K562 (cell line): ENCODE data around the gene ACTL6A. TPM values are rescaled to one million over a fixed set of nuclear protein-coding genes. Genes with fewer than 3 reads are reported as not detected.
A peak's percentile ranks its signal among the peaks of the same experiment; 100 is the strongest.

Experiments
- ATF1 ChIP-seq, 2 experiments: fragments of 450-650 bp in 1 of 2; IDR thresholded peaks; 2 replicates each; pipeline ENCODE4 v1.6.1; 2016; ENCODE audit warnings: missing compliant biosample characterization in 1 of 2, missing genetic modification characterization in 1 of 2
- BRCA1 ChIP-seq, 2 experiments: fragments of 450-650 bp in 1 of 2; sonication (generic) in 1 of 2; formaldehyde crosslinking in 1 of 2; IDR thresholded peaks; 2 replicates each; pipeline versions ENCODE4 v1.5.0 to v1.6.1; 2017 to 2020; ENCODE audit warnings: mild to moderate bottlenecking in 1 of 2, missing genetic modification reagents in 1 of 2
- CCNT2 ChIP-seq: IDR thresholded peaks from 2 replicates; pipeline ENCODE4 v1.6.1; 2011; ENCODE audit warnings: borderline replicate concordance, low read depth, mild to moderate bottlenecking, moderate library complexity, mixed read lengths, low read length; ENCODE audit not compliant: insufficient read length; ENCODE audit errors: extremely low read depth
- DDX20 ChIP-seq: fragments of 450-650 bp; IDR thresholded peaks from 2 replicates; pipeline ENCODE4 v1.6.1; 2016; ENCODE audit warnings: missing genetic modification characterization, low read depth, mild to moderate bottlenecking, missing compliant biosample characterization, moderate library complexity
- FOXJ2 ChIP-seq: fragments of 200-800 bp; sonication (Bioruptor generic); IDR thresholded peaks from 2 replicates; pipeline ENCODE4 v1.6.1; 2016; ENCODE audit warnings: missing genetic modification characterization, missing compliant biosample characterization
- GATAD2A ChIP-seq: fragments of 450-650 bp; IDR thresholded peaks from 2 replicates; pipeline ENCODE4 v1.6.1; 2017
- HDGF ChIP-seq: fragments of 450-650 bp; IDR thresholded peaks from 2 replicates; pipeline ENCODE4 v1.6.1; 2016
- MCM3 ChIP-seq: fragments of 450-650 bp; IDR thresholded peaks from 2 replicates; pipeline ENCODE4 v1.6.1; 2016
- MED1 ChIP-seq: sonication (generic); formaldehyde crosslinking; IDR thresholded peaks from 2 replicates; pipeline ENCODE4 v1.8.1; 2023; ENCODE audit warnings: missing genetic modification reagents, borderline replicate concordance
- MEF2A ChIP-seq: IDR thresholded peaks from 2 replicates; pipeline ENCODE4 v1.6.1; 2011; ENCODE audit warnings: low read depth, mild to moderate bottlenecking, low read length, moderate library complexity; ENCODE audit not compliant: control insufficient read depth
- MYBL2 ChIP-seq, 2 experiments: fragments of 450-650 bp in 1 of 2; sonication (generic) in 1 of 2; formaldehyde crosslinking in 1 of 2; IDR thresholded peaks; 2 replicates each; pipeline versions ENCODE4 v1.6.1 to v1.8.1; 2017 to 2022; ENCODE audit warnings: borderline replicate concordance in 1 of 2, inconsistent platforms in 1 of 2, low read depth in 1 of 2, mild to moderate bottlenecking in 1 of 2, missing genetic modification reagents in 1 of 2, moderate library complexity in 1 of 2
- POLR3G ChIP-seq: IDR thresholded peaks from 2 replicates; pipeline ENCODE4 v1.6.1; 2011; ENCODE audit not compliant: insufficient read length, insufficient replicate concordance; ENCODE audit errors: extremely low read depth
- POU5F1 ChIP-seq: fragments of 150-350 bp; IDR thresholded peaks from 2 replicates; pipeline ENCODE4 v1.6.1; 2014; ENCODE audit warnings: borderline replicate concordance, low read length, low read depth, mild to moderate bottlenecking; ENCODE audit not compliant: partially characterized antibody
- RAD21 ChIP-seq, 2 experiments: fragments of 250-450 bp in 1 of 2; fragments of 450-650 bp in 1 of 2; sonication (Bioruptor Pico) in 1 of 2; formaldehyde crosslinking in 1 of 2; IDR thresholded peaks in 1 of 2; conservative IDR thresholded peaks in 1 of 2; 2 replicates each; pipeline versions ENCODE4 v1.4.0 to v1.8.0; 2020 to 2022; ENCODE audit warnings: mild to moderate bottlenecking in 2 of 2, moderate library complexity in 1 of 2
- SIN3A ChIP-seq, 2 experiments: fragments of 150-350 bp in 1 of 2; IDR thresholded peaks; 2 replicates each; pipeline ENCODE4 v1.6.1; 2011 to 2016; ENCODE audit warnings: borderline replicate concordance in 2 of 2, low read depth in 2 of 2, low read length in 2 of 2, mild to moderate bottlenecking in 2 of 2, moderate library complexity in 2 of 2; ENCODE audit not compliant: control insufficient read depth in 1 of 2
- SRSF1 ChIP-seq: fragments of 200-400 bp; formaldehyde crosslinking; IDR thresholded peaks from 2 replicates; pipeline ENCODE4 v1.6.1; 2017; ENCODE audit warnings: mild to moderate bottlenecking, low read depth, low read length, moderate library complexity
- ZFPM2 ChIP-seq: fragments of 250-450 bp; sonication (Bioruptor Pico); IDR thresholded peaks from 2 replicates; pipeline ENCODE4 v1.5.1; 2022; ENCODE audit warnings: mild to moderate bottlenecking
- ZKSCAN3 ChIP-seq: fragments of 250-450 bp; sonication (Bioruptor Pico); IDR thresholded peaks from 2 replicates; pipeline ENCODE4 v1.4.0; 2020
- ZNF140 ChIP-seq: fragments of 250-450 bp; sonication (Bioruptor Pico); IDR thresholded peaks from 2 replicates; pipeline ENCODE4 v1.8.0; 2021; ENCODE audit warnings: moderate library complexity, mild to moderate bottlenecking, inconsistent platforms
- ZNF175 ChIP-seq: fragments of 200-800 bp; sonication (Bioruptor generic); IDR thresholded peaks from 2 replicates; pipeline ENCODE4 v1.6.1; 2016; ENCODE audit warnings: low read depth, mild to moderate bottlenecking, missing genetic modification characterization, missing compliant biosample characterization
- ZNF324 ChIP-seq: fragments of 250-450 bp; sonication (Bioruptor Pico); IDR thresholded peaks from 2 replicates; pipeline ENCODE4 v1.4.0; 2020; ENCODE audit warnings: mild to moderate bottlenecking
- ZSCAN32 ChIP-seq: fragments of 450-650 bp; formaldehyde crosslinking; IDR thresholded peaks from 2 replicates; pipeline ENCODE4 v1.4.0; 2020; ENCODE audit warnings: mild to moderate bottlenecking, moderate library complexity
- polyA plus RNA-seq, 8 experiments: library from polyadenylated mRNA; depleted of rRNA in 4 of 8; stranded (reverse) in 5 of 8; unstranded in 3 of 8; fragments of >200 nt; fragmentation: Nextera tagmentation in 2 of 8; fragmentation: Illumina TruSeq in 1 of 8; extraction: Ambion mirVana in 2 of 8; extraction: Trizol in 1 of 8; gene quantifications; 2 replicates each; pipeline versions ENCODE4 v1.2.1 to v1.2.3, GENCODE V29; 2011 to 2014; ENCODE audit warnings: inconsistent platforms in 1 of 8, missing spikeins in 1 of 8
- total RNA-seq, 7 experiments: library from RNA; depleted of rRNA in 6 of 7; stranded (reverse); fragments of >200 nt in 6 of 7; fragmentation: Illumina TruSeq in 2 of 7; extraction: Trizol in 2 of 7; gene quantifications; 2 replicates each; pipeline versions ENCODE4 v1.2.1 to v1.2.3, GENCODE V29; 2011 to 2021; ENCODE audit warnings: low replicate concordance in 1 of 7
- TF ChIP-seq, protein P1 (sequence below): fragments of 250-450 bp; sonication (Bioruptor Pico); IDR thresholded peaks from 2 replicates; pipeline ENCODE4 v1.8.0; 2022; ENCODE audit warnings: moderate library complexity, mild to moderate bottlenecking, inconsistent platforms
- TF ChIP-seq, protein P2 (sequence below): fragments of 450-650 bp; formaldehyde crosslinking; conservative IDR thresholded peaks from 2 replicates; pipeline ENCODE4 v1.4.0; 2022; ENCODE audit warnings: mild to moderate bottlenecking, missing genetic modification characterization
- TF ChIP-seq, protein P3 (sequence below): fragments of 250-450 bp; sonication (Bioruptor Pico); IDR thresholded peaks from 2 replicates; pipeline ENCODE4 v1.8.0; 2022; ENCODE audit warnings: inconsistent platforms, mild to moderate bottlenecking, moderate library complexity, borderline replicate concordance

Gene ACTL6A
- total and polyA plus RNA-seq, 9 of the 15 experiments (the other 6 are each of a cell fraction or from before 2014, with no cell fraction given): 107 to 243 (median 157) TPM

DNA sequence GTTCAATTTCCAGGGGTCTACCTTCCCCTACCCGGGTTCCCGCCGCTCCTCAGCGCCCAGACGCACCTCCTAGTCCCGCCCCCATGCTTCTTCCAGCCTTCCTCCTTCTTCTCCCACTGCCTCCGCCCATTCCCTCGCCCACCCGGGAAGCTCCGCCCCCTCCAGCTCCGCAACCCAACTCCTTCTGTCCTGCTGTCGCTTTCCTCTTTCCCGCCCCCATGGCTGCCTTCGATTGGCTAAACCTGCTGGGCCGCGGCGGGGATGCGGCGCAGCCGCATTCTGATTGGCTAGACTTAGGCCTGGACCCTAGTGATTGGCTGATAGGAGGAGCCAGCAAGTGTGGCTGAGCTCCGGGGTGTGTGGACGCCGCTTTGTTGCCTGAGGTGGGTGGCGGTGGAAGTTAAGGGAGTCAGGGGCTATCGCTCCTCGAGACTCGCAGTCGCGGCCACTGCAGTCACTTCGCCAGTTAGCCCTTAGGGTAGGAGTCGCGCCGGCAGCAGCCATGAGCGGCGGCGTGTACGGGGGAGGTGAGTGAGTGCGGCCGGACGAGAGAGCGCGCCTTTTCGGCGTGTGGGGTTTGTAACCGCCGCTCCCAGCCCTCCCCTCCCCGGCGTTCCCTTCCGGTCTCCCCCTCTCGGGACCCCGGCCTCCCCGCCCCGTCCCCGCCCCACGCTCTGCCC is at the start of gene ACTL6A (continued):
- TF ChIP-seq GATAD2A (no peak), MYBL2 (IDR thresholded peaks at IDR 0.05; ENCODE audit: low read depth) (peak; percentile 73), MYBL2 (CRISPR knock-in tag; IDR thresholded peaks at IDR 0.05; ENCODE audit: borderline replicate concordance) (no peak), SRSF1 (0 out of 2 replicates have a peak, but pooled peaks have one; percentile 16), HDGF (peak; percentile 87; the same call in 1 of the 2 replicates), RAD21 (CRISPR knock-in tag; conservative IDR thresholded peaks at IDR 0.05 in 1 of 2, IDR thresholded peaks at IDR 0.05 in 1 of 2) (no peak), ZSCAN32 (CRISPR knock-in tag) (no peak), MEF2A (no peak), SIN3A (IDR thresholded peaks at IDR 0.05; ENCODE audit: borderline replicate concordance in 2 of 2, control insufficient read depth in 1 of 2, low read depth in 2 of 2, low read length in 2 of 2) (0 out of 4 replicates have a peak, but pooled peaks of 1 of the 2 experiments have one; percentile 43), ZKSCAN3 (CRISPR knock-in tag) (no peak), ZFPM2 (CRISPR knock-in tag) (no peak), ZNF324 (CRISPR knock-in tag) (no peak), MED1 (CRISPR knock-in tag) (no peak), ZNF175 (CRISPR knock-in tag) (no peak), ZNF140 (CRISPR knock-in tag) (no peak), CCNT2 (no peak), BRCA1 (IDR thresholded peaks at IDR 0.05) (no peak), BRCA1 (CRISPR knock-in tag; IDR thresholded peaks at IDR 0.05) (no peak), FOXJ2 (tag) (no peak), MCM3 (no peak), POU5F1 (no peak), POLR3G (no peak), DDX20 (tag) (no peak), ATF1 (CRISPR knock-in tag; IDR thresholded peaks at IDR 0.05) (no peak), ATF1 (tag; IDR thresholded peaks at IDR 0.05) (peak; percentile 92)
- TF ChIP-seq, protein P1, sequence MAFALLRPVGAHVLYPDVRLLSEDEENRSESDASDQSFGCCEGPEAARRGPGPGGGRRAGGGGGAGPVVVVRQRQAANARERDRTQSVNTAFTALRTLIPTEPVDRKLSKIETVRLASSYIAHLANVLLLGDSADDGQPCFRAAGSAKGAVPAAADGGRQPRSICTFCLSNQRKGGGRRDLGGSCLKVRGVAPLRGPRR (CRISPR knock-in tag): no peak
- TF ChIP-seq, protein P2, sequence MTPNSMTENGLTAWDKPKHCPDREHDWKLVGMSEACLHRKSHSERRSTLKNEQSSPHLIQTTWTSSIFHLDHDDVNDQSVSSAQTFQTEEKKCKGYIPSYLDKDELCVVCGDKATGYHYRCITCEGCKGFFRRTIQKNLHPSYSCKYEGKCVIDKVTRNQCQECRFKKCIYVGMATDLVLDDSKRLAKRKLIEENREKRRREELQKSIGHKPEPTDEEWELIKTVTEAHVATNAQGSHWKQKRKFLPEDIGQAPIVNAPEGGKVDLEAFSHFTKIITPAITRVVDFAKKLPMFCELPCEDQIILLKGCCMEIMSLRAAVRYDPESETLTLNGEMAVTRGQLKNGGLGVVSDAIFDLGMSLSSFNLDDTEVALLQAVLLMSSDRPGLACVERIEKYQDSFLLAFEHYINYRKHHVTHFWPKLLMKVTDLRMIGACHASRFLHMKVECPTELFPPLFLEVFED (CRISPR knock-in tag): peak; percentile 2; the same call in 1 of the 2 replicates
- TF ChIP-seq, protein P3, sequence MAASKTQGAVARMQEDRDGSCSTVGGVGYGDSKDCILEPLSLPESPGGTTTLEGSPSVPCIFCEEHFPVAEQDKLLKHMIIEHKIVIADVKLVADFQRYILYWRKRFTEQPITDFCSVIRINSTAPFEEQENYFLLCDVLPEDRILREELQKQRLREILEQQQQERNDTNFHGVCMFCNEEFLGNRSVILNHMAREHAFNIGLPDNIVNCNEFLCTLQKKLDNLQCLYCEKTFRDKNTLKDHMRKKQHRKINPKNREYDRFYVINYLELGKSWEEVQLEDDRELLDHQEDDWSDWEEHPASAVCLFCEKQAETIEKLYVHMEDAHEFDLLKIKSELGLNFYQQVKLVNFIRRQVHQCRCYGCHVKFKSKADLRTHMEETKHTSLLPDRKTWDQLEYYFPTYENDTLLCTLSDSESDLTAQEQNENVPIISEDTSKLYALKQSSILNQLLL: no peak
